Bladder microvascular endothelial cell (primary cell): ENCODE data around the gene RPL10A. TPM values are rescaled to one million over a fixed set of nuclear protein-coding genes. Genes with fewer than 3 reads are reported as not detected.

Experiments
- total RNA-seq: library from RNA; depleted of rRNA; stranded (reverse); fragments of >200 nt; gene quantifications from 2 replicates; pipeline ENCODE4 v1.2.3, GENCODE V29; 2014

The RPL10A gene
- 1,377 and 1,878 TPM in 2 replicates for total RNA-seq

DNA sequence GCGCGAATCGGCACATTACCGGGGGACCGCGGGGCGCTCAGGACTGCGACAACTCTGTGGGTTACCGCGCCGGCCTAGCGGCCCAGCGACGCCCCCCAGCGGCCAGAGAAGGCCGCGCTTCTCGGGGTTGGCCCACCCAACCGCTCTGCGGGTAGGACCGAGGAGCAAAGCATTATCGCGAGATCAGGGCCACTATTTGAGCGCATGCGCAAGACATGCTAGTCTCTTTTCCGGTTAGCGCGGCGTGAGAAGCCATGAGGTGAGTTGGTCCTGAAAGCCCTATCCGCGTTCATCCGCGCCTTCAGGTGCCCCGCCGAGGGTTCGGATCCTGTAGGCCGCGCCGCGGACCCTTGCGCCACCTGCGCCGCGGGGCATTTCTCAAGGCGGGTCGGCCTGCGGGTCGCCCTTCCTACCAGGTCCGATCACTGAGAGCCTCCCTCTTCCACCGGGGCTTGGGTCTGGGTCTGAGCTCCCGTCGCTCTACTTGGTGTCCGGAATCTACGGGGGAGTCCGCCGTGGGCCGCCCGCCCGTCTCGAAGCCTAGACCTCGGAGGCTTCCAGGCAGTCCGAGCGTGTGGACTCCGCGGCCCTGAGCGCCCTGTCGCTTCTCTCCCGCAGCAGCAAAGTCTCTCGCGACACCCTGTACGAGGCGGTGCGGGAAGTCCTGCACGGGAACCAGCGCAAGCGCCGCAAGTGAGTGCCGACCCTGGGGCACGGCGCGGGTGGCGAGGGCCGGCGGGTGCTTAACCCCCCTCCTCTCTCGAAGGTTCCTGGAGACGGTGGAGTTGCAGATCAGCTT, at the start of gene RPL10A:
RPL10A (plus strand) TSS at position 221 of the 799 bp plus-strand sequence; CDS start at position 255, 34 bp downstream.

GRCh38 chr6:35452183-35453090, 15.8 kb upstream of the RPL10A start, which contains the start of gene FANCE:
Gene FANCE, plus strand, starts transcription at chr6:35452338. Its CDS starts 208 bp downstream, at chr6:35452546.

DNA sequence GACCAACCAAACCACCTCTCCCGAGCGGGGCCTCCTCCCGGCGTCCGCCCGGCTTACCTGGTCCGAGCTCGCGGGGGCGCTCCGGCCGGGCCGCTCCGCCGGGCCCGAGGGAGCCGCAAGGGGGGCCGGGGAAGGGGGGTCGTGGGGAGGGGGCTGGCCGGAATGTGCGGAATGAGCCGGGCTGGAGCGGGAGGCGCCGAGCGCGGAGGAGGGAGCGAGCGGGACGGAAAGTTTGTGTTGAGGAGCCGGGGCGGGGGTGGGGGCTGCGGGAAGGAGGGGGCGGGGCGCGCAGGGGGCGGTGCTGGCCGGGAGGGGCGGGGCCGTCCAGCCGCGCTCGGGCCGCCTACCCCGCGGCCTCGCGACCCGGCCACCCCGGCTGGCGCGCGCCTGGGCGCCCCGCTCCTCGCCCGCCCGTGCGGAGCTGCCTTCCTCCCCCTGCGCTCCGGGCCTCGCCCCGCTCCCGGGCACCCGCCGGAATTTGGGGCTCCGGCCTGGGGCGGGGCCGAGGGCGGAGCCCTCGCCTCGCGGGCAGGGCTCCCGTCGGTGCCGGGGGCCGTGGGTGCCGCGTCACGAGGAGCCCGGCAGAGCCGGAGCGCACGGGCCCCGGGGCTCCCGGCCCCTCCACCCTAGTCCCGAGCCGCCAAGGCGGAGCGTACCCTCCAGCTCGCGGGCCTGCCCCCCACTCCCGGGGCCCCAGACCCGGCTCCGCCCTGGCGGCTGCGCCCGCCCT, 28.8 kb downstream of the RPL10A start, which contains the start of gene TEAD3:
TEAD3 (minus strand) TSS at position 239 of the 730 bp plus-strand sequence.

GRCh38 chr6:35512740-35513139, 44.5 kb downstream of the RPL10A start, which contains the start of gene TULP1:
Gene TULP1, minus strand, starts transcription at chr6:35512896. Its CDS starts 38 bp downstream, at chr6:35512858.

Other genes starting within 250 kb of the RPL10A start
- gene ZNF76, start 208.7 kb upstream of the RPL10A start, total RNA-seq, result 17.3 and 31.0 TPM in 2 replicates
- gene DEF6, start 170.6 kb upstream of the RPL10A start, total RNA-seq, result 0.32 and 1.4 TPM in 2 replicates
- 3.6 and 17.9 TPM in 2 replicates for gene PPARD, start 125.8 kb upstream of the RPL10A start, total RNA-seq
- 10.3 and 11.3 TPM in 2 replicates for gene FANCE, start 16.1 kb upstream of the RPL10A start, total RNA-seq
- gene TEAD3, start 28.7 kb downstream of the RPL10A start, total RNA-seq, result under 0.01 and 0.31 TPM in 2 replicates
- gene TULP1, start 44.5 kb downstream of the RPL10A start, total RNA-seq, result not detected in 2 replicates
- gene FKBP5, start 220.5 kb downstream of the RPL10A start, total RNA-seq, result 30.3 and 33.1 TPM in 2 replicates